Measurements from ENCODE around the gene SEC24D. TPM values are rescaled to one million over a fixed set of nuclear protein-coding genes. Genes with fewer than 3 reads are reported as not detected.

SEC24D gene
- total and polyA plus RNA-seq, 2 of the 8 experiments (the other 6 are each of a cell fraction or from before 2014, with no cell fraction given): 28.9 to 91.6 TPM

DNA sequence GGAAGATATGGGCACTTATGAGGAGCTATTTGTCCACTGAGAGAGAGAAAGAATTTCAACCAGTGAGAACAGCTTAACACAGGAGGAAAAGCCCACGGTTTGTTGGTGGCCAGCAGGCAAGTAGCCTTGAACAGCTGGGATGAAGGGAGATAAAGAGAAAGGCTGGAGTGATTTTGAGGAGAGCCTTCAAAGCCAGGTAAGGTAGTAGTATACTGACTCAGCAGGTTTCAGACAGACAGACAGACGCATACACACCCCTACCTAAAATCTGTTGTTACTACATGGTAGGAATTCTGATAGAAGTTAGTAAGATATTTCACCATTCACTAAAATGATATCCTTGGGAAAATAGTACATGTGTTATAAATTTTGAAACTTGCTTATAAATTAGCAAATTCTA lies 60.5 kb downstream of the SEC24D start:
- H2BK120ac ChIP-seq (replicated peaks; ENCODE audit: low read depth, low read length): no peak overlapping the region
- H3K9ac ChIP-seq (replicated peaks in 1 of 4; ENCODE audit: extremely low read depth in 1 of 4, low read depth in 3 of 4, low read length in 3 of 4): no peak overlapping the region
- ChIA-PET POLR2A (ENCODE audit: partially characterized antibody) (interaction anchor here (1.7 kb wide), 1 partner anchor 116 kb away, joined by 6 read pairs; no protein-coding TSS in a partner anchor), CTCF (ENCODE audit: partially characterized antibody) (interaction anchor here (0.8 to 2.8 kb wide), 6 partner anchors 22 to 193 kb away, joined by 3 to 8 read pairs (median 4); no protein-coding TSS in a partner anchor)
- no peak overlapping the region for H2BK5ac ChIP-seq (ENCODE audit: low read depth, low read length)
- H2AK5ac ChIP-seq (ENCODE audit: low read depth, low read length): no peak overlapping the region; the same call in 1 of the 2 replicates
- H3K27ac ChIP-seq (ENCODE audit: low read depth, low read length): no peak overlapping the region
- H3K4me3 ChIP-seq (ENCODE audit: extremely low read depth in 1 of 4, insufficient read depth in 2 of 4, low read depth in 3 of 4, low read length in 4 of 4): no peak overlapping the region
- DNase-seq (ENCODE audit: low read depth in 1 of 2, low spot score in 2 of 2) (no peak), FAIRE-seq (no peak)
- peaks cover 0 to 4% of the 10 kb centered on the region in 2 experiments for H4K20me1 ChIP-seq (replicated peaks in 1 of 2; ENCODE audit: control insufficient read depth in 1 of 2, insufficient read depth in 2 of 2, low read length in 2 of 2)
- no peak overlapping the region for H4K8ac ChIP-seq (ENCODE audit: extremely low read depth, insufficient read depth, low read length)
- H2BK20ac ChIP-seq (ENCODE audit: low read length): no peak overlapping the region
- H3K79me1 ChIP-seq (ENCODE audit: low read depth, low read length): no peaks in the 10 kb centered on the region
- no peak overlapping the region for H3K56ac ChIP-seq (replicated peaks; ENCODE audit: insufficient read length, low read depth, low read length)
- no peak overlapping the region for H3K4me2 ChIP-seq (ENCODE audit: insufficient read depth in 1 of 2, low read depth in 2 of 2, low read length in 2 of 2)
- no peaks in the 10 kb centered on the region for H3K36me3 ChIP-seq (ENCODE audit: control insufficient read depth in 2 of 4, insufficient read depth in 4 of 4, low read length in 3 of 4)
- H2BK12ac ChIP-seq (ENCODE audit: low read depth, low read length): no peak overlapping the region
- peak overlapping the region; percentile 37 for H4K91ac ChIP-seq (replicated peaks; ENCODE audit: insufficient read length, low read length)
- no peak overlapping the region for H4K5ac ChIP-seq (ENCODE audit: insufficient read length, low read depth, low read length)
- H2AFZ ChIP-seq (ENCODE audit: low read length): no peak overlapping the region
- no peak overlapping the region for H3K14ac ChIP-seq (ENCODE audit: insufficient read length)
- no peak overlapping the region for H2BK15ac ChIP-seq (ENCODE audit: low read length)
- 84% methylated on average over 2 of the region's 2 CpGs; no CpG with 5 or more reads in 1 of the 2 experiments for WGBS, 2 experiments (ENCODE audit: extremely low coverage in 1 of 2, insufficient coverage in 1 of 2, insufficient read length in 1 of 2, insufficient replicate concordance in 2 of 2, low coverage in 1 of 2, low lambda C conversion rate in 2 of 2, missing lambda C conversion rate in 1 of 2)
- H3K9me3 ChIP-seq (ENCODE audit: insufficient read depth in 2 of 2, low read depth in 1 of 2, low read length in 1 of 2): no peaks in the 10 kb centered on the region
- no peaks in the 10 kb centered on the region for H3K23me2 ChIP-seq (ENCODE audit: low read depth, low read length)
- peaks cover 0 to 7% (median 4%) of the 10 kb centered on the region in 4 experiments; a peak in 3 of 7 replicates for H3K4me1 ChIP-seq (replicated peaks in 1 of 4; ENCODE audit: control insufficient read depth in 3 of 4, insufficient read depth in 4 of 4, low read length in 3 of 4)
- H3K18ac ChIP-seq (ENCODE audit: extremely low read depth, low read length): no peak overlapping the region
- H3K79me2 ChIP-seq (ENCODE audit: control insufficient read depth in 1 of 2, insufficient read depth in 2 of 2, low read length in 2 of 2): no peaks in the 10 kb centered on the region
- H3K4ac ChIP-seq (replicated peaks; ENCODE audit: insufficient read length, low read depth, low read length): no peak overlapping the region
- no peak overlapping the region for H3K23ac ChIP-seq (ENCODE audit: insufficient read length)
- H3K27me3 ChIP-seq (replicated peaks in 1 of 4; ENCODE audit: control insufficient read depth in 3 of 4, extremely low read depth in 1 of 4, insufficient read depth in 3 of 4, low read length in 3 of 4): no peaks in the 10 kb centered on the region
- TF ChIP-seq RXRA (IDR thresholded peaks at IDR 0.05; ENCODE audit: insufficient read depth, low read depth, low read length) (no peak), TBP (IDR thresholded peaks at IDR 0.05; ENCODE audit: low read depth, low read length) (no peak), BACH1 (IDR thresholded peaks at IDR 0.05; ENCODE audit: low read length) (peak; percentile 26; the same call in 1 of the 2 replicates), FOSL1 (IDR thresholded peaks at IDR 0.05; ENCODE audit: insufficient read depth, low read depth, low read length) (no peak), POU5F1 (IDR thresholded peaks at IDR 0.05; ENCODE audit: low read depth, low read length) (no peak)
